Mucosa of rectum (tissue), 2 donors: ENCODE data around the gene ZC3H4.

ENCODE experiments used
- H3K27ac ChIP-seq, 2 donors: one replicate each; pipeline ENCODE4 v1.7.0; 2013; ENCODE audit warnings: inconsistent platforms in 2 of 2, low read depth in 2 of 2, low read length in 2 of 2
- H3K27me3 ChIP-seq, 2 donors: one replicate each; pipeline ENCODE4 v1.7.0; 2013; ENCODE audit warnings: low read length in 2 of 2; ENCODE audit not compliant: control insufficient read depth in 2 of 2, insufficient read depth in 2 of 2
- H3K36me3 ChIP-seq, 2 donors: one replicate each; pipeline ENCODE4 v1.7.0; 2013; ENCODE audit warnings: low read length in 2 of 2; ENCODE audit not compliant: control insufficient read depth in 2 of 2, insufficient read depth in 2 of 2
- H3K4me1 ChIP-seq, 2 donors: one replicate each; pipeline ENCODE4 v1.7.0; 2013; ENCODE audit warnings: low read length in 2 of 2, mild to moderate bottlenecking in 1 of 2; ENCODE audit not compliant: control insufficient read depth in 2 of 2, insufficient read depth in 2 of 2
- H3K4me3 ChIP-seq, 2 donors: one replicate each; pipeline ENCODE4 v1.7.0; 2013; ENCODE audit warnings: low read length in 2 of 2
- H3K9ac ChIP-seq, 2 donors: one replicate each; pipeline ENCODE4 v1.7.0; 2013; ENCODE audit warnings: low read length in 2 of 2, low read depth in 1 of 2, mild to moderate bottlenecking in 1 of 2
- H3K9me3 ChIP-seq, 2 donors: one replicate each; pipeline ENCODE4 v1.7.0; 2013; ENCODE audit warnings: low read length in 2 of 2; ENCODE audit not compliant: control insufficient read depth in 2 of 2
- donor health status: healthy.
- donor health status: Normal muscosa, but diverticular disease.

The ZC3H4 gene

GRCh38 chr19:47134545-47134944 is 21.0 kb upstream of the ZC3H4 start:
- Histone ChIP-seq H3K9me3 (no peaks in the 10 kb centered on the region), H3K27me3 (no peaks in the 10 kb centered on the region), H3K9ac (no peak overlapping the region), H3K27ac (no peak overlapping the region), H3K4me1 (peaks cover 3 to 7% of the 10 kb centered on the region in 2 donors), H3K4me3 (no peak overlapping the region), H3K36me3 (peaks cover 0 to 3% of the 10 kb centered on the region in 2 donors)

DNA sequence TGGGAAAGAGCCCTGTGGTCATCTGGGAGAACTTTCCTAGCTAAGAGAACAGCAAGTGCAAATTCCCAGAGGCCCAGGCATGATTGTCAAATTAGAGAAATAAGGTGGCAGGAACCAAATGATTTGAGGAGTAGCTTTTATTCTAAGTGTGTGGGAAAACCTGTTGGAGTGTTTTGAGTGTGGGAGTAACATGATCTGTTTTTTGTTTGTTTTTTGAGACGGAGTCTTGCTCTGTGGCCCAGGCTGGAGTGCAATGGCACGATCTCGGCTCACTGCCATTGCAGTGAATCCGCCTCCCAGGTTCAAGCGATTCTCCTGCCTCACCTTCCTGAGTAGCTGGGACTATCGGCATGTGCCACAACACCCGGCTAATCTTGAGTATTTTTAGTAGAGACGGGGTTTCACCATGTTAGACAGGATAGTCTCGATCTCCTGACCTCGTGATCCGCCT is 19.5 kb upstream of the ZC3H4 start:
- H3K27me3 ChIP-seq: no peaks in the 10 kb centered on the region
- no peak overlapping the region for H3K9ac ChIP-seq
- H3K4me1 ChIP-seq: peaks cover 3 to 7% of the 10 kb centered on the region in 2 donors
- peaks cover 0 to 3% of the 10 kb centered on the region in 2 donors for H3K36me3 ChIP-seq
- no peak overlapping the region for H3K4me3 ChIP-seq
- H3K27ac ChIP-seq: no peak overlapping the region
- H3K9me3 ChIP-seq: no peaks in the 10 kb centered on the region

DNA sequence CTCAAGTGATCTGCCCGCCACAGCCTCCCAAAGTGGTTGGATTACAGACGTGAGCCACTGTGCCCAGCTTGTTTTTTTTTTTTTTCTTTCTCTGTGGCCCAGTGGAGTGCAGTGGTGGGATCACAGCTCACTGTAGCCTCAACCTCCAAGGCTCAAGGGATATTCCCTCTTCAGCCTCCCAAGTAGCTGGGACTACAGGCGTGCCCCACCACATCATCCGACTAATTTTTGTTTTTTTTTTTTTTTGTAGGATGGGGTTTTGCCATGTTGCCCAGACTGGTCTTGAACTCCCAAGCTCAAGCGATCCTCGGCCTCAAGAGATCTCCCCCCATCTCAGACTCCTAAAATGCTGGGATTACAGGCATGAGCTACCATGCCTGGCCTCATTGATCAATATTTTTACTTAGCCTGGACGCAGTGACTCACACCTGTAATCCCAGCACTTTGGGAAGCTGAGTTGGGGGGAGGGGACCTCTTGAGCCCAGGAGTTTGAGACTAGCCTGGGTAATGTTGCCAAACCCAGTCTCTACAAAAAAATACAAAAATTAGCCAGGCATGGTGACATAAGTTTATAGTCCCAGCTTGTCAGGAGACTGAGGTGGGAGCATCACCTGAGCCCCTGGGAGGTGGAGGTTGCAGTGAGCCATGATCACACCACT is 18.7 kb upstream of the ZC3H4 start:
- H3K4me3 ChIP-seq: no peak overlapping the region
- peaks cover 3 to 7% of the 10 kb centered on the region in 2 donors for H3K4me1 ChIP-seq
- H3K9ac ChIP-seq: no peak overlapping the region
- no peaks in the 10 kb centered on the region for H3K9me3 ChIP-seq
- H3K27me3 ChIP-seq: no peaks in the 10 kb centered on the region
- H3K36me3 ChIP-seq: peaks cover 0 to 3% of the 10 kb centered on the region in 2 donors
- no peak overlapping the region for H3K27ac ChIP-seq

- Histone ChIP-seq H3K9me3 (no peaks in the 10 kb centered on the region), H3K4me1 (peaks cover 3 to 7% of the 10 kb centered on the region in 2 donors), H3K27ac (peak within 1 kb of the TSS; percentile 85 to 88)
Observed at GRCh38 chr19:47130589-47131227, 17.1 kb upstream of the ZC3H4 start, which contains the start of gene SAE1. Gene SAE1 (plus strand): TSS chr19:47130835. CDS start chr19:47130931, 96 bp downstream.

GRCh38 chr19:47130120-47130588 is 16.6 kb upstream of the ZC3H4 start:
- Histone ChIP-seq H3K4me1 (peaks cover 3 to 7% of the 10 kb centered on the region in 2 donors), H3K4me3 (peak overlapping the region; percentile 87 to 93), H3K27ac (no peak overlapping the region), H3K9me3 (no peaks in the 10 kb centered on the region), H3K9ac (no peak overlapping the region), H3K36me3 (peaks cover 0 to 3% of the 10 kb centered on the region in 2 donors), H3K27me3 (no peaks in the 10 kb centered on the region)

More at GRCh38 chr19:47130589-47131227, 17.1 kb upstream of the ZC3H4 start, which contains the start of gene SAE1:
- no peaks in the 10 kb centered on the region for H3K27me3 ChIP-seq
- peaks cover 0 to 3% of the 10 kb centered on the region in 2 donors for H3K36me3 ChIP-seq
- peak within 1 kb of the TSS; percentile 92 to 94 for H3K9ac ChIP-seq
- peak within 1 kb of the TSS; percentile 87 to 93 for H3K4me3 ChIP-seq

DNA sequence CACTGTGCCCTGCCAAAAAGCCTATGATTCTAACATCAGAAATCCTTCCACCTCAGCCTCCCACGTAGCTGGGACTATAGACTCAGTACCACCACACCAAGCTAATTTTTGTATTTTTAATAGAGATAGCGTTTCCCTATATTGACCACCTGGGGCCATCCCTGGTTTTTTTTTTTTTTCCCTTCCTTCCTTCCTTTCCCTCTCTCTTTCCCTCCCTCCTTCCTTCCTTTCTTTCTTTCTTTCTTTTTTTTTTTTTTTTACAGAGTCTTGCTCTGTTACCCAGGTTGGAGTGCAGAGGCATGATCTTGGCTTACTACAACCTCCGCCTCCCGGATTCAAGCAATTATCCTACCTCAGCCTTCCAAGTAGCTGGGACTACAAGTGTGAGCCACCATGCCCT is 16.0 kb upstream of the ZC3H4 start:
- Histone ChIP-seq H3K4me1 (peaks cover 5 to 7% of the 10 kb centered on the region in 2 donors), H3K27me3 (no peaks in the 10 kb centered on the region), H3K36me3 (peaks cover 0 to 3% of the 10 kb centered on the region in 2 donors), H3K27ac (no peak overlapping the region), H3K9me3 (no peaks in the 10 kb centered on the region), H3K4me3 (no peak overlapping the region), H3K9ac (no peak overlapping the region)

- no peaks in the 10 kb centered on the region for H3K27me3 ChIP-seq
- H3K36me3 ChIP-seq: no peaks in the 10 kb centered on the region
- no peak overlapping the region for H3K27ac ChIP-seq
- H3K4me3 ChIP-seq: no peak overlapping the region
- H3K4me1 ChIP-seq: peaks cover 2 to 3% of the 10 kb centered on the region in 2 donors
- H3K9me3 ChIP-seq: no peaks in the 10 kb centered on the region
- no peak overlapping the region for H3K9ac ChIP-seq
Observed at GRCh38 chr19:47125669-47125938, 12.0 kb upstream of the ZC3H4 start.

DNA sequence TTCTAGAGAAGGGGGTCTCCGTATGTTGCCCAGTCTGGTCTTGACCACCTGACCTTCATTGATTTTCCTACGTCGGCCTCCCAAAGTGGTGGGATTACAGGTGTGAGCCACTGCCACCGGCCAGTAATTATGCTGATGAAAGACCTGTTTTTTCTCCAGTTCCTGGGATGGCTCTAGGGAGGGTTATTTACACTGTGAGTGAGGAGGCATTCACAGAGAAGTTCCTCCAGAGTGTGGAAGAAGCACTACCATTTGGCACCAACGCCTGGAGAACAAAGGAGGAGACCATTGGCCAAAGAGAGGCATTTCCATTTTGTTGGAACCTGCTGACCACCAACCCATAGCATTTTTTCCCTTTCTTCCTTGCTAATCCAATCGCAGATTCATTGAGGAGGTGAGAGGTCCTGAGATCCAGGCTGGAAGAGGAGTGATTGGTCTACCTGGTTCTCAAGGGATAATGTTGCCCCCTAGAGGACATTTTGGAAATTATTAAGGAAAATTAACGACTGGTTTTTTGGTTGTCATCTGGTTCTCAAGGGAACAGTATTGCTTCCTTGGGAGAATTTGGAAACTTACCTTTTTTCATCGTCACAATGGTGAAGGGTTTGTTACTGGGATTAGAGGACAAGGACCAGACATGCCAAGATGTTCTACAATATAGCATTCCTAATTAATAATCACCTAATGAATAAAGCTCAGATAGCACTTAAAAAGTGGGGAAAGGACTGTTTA is 11.5 kb upstream of the ZC3H4 start:
- H3K4me3 ChIP-seq: no peak overlapping the region
- no peaks in the 10 kb centered on the region for H3K36me3 ChIP-seq
- H3K4me1 ChIP-seq: peaks cover 0 to 2% of the 10 kb centered on the region in 2 donors
- no peaks in the 10 kb centered on the region for H3K9me3 ChIP-seq
- no peak overlapping the region for H3K27ac ChIP-seq
- peak overlapping the region in 1 of 2 donors; percentile 34 for H3K9ac ChIP-seq
- no peaks in the 10 kb centered on the region for H3K27me3 ChIP-seq

DNA sequence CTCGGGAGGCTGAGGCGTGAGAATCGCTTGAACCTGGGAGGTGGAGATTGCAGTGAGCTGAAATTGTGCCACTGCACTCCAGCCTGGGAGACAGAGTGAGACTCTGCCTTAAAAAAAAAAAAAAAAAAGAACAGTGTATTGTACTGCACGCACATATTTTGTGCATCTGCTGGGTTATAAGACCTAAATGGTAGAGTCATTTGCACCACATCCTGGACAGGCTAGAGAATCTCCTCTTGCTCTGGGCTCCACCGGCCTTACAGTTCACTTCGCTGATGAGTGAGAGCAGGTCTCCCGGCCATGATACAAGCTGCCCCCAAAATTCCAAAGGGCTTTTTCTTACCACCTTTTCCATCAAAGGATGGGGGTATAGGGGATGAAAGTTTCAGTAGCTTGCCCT is 9.8 kb upstream of the ZC3H4 start:
- no peak overlapping the region for H3K4me3 ChIP-seq
- H3K9ac ChIP-seq: no peak overlapping the region
- no peaks in the 10 kb centered on the region for H3K27me3 ChIP-seq
- peaks cover 0 to 2% of the 10 kb centered on the region in 2 donors for H3K4me1 ChIP-seq
- H3K36me3 ChIP-seq: no peaks in the 10 kb centered on the region
- H3K9me3 ChIP-seq: no peaks in the 10 kb centered on the region
- H3K27ac ChIP-seq: no peak overlapping the region
